Measurements from ENCODE around the gene CLC.

- TF ChIP-seq CTCF (IDR thresholded peaks at IDR 0.05) = no peak
- no peak for TF ChIP-seq POLR2A (IDR thresholded peaks at IDR 0.05)
Measured at GRCh38 chr19:39754544-39754943, 16.7 kb upstream of the CLC start.

All from uterus (tissue), 2 donors.